CD8-positive, alpha-beta memory T cell (primary cell): ENCODE data around the gene SLC25A24. TPM values are rescaled to one million over a fixed set of nuclear protein-coding genes. Genes with fewer than 3 reads are reported as not detected.
"Not testable (repeated sequence)": the region's sequence is repeated elsewhere in the genome, so short reads cannot be mapped to it uniquely, and the experiment has no call there.

Source experiments
- CTCF ChIA-PET: fragments of 350-600 bp; sonication (Branson Sonifier 250); formaldehyde crosslinking; loops from one replicate; lab custom pipeline; 2021; ENCODE audit warnings: antibody characterized with exemption; lab: Charles Lee
- POLR2A ChIA-PET: fragments of 350-600 bp; sonication (Branson Sonifier 250); formaldehyde crosslinking; loops from one replicate; lab custom pipeline; 2021; ENCODE audit warnings: antibody characterized with exemption; lab: Charles Lee
- DNase-seq, 5 donors: peaks; one replicate each; pipeline versions ENCODE4 v3.0.0 to v3.0.0-alpha.2; 2020 to 2022; ENCODE audit warnings: mixed read lengths in 1 of 5
- H3K27ac ChIP-seq: one replicate; pipeline ENCODE4 v1.7.0; 2013; ENCODE audit warnings: low read depth, mild to moderate bottlenecking, low read length, moderate library complexity
- H3K27me3 ChIP-seq: 2 replicates; pipeline ENCODE4 v1.7.0; 2013; ENCODE audit warnings: low read length, mild to moderate bottlenecking; ENCODE audit not compliant: insufficient read depth, poor library complexity, severe bottlenecking
- H3K36me3 ChIP-seq: 2 replicates; pipeline ENCODE4 v1.7.0; 2013; ENCODE audit warnings: mild to moderate bottlenecking, low read length, moderate library complexity; ENCODE audit not compliant: insufficient read depth
- H3K4me1 ChIP-seq: 2 replicates; pipeline ENCODE4 v1.7.0; 2013; ENCODE audit warnings: mild to moderate bottlenecking, low read length, moderate library complexity; ENCODE audit not compliant: insufficient read depth
- H3K4me3 ChIP-seq: 2 replicates; pipeline ENCODE4 v1.7.0; 2013; ENCODE audit warnings: mild to moderate bottlenecking, low read length
- H3K9me3 ChIP-seq: 2 replicates; pipeline ENCODE4 v1.7.0; 2013; ENCODE audit warnings: mild to moderate bottlenecking, low read length
- H3K27ac Mint-ChIP-seq, 8 donors: one replicate each; pipeline ENCODE4 v1.8.0; 2020 to 2021; ENCODE audit warnings: mixed read lengths in 8 of 8, mild to moderate bottlenecking in 6 of 8, inconsistent platforms in 3 of 8, moderate library complexity in 3 of 8
- H3K27me3 Mint-ChIP-seq, 2 donors: one replicate each; pipeline ENCODE4 v1.8.0; 2020 to 2021; ENCODE audit warnings: mixed read lengths in 2 of 2, mild to moderate bottlenecking in 1 of 2, moderate library complexity in 1 of 2
- H3K36me3 Mint-ChIP-seq, 3 donors: one replicate each; pipeline ENCODE4 v1.8.0; 2020 to 2021; ENCODE audit warnings: mixed read lengths in 3 of 3, inconsistent platforms in 1 of 3, mild to moderate bottlenecking in 1 of 3
- H3K4me1 Mint-ChIP-seq, 3 donors: one replicate each; pipeline ENCODE4 v1.8.0; 2020 to 2021; ENCODE audit warnings: mixed read lengths in 3 of 3, inconsistent platforms in 1 of 3, mild to moderate bottlenecking in 1 of 3
- H3K4me3 Mint-ChIP-seq, 7 donors: one replicate each; pipeline ENCODE4 v1.8.0; 2020 to 2021; ENCODE audit warnings: mixed read lengths in 7 of 7, mild to moderate bottlenecking in 6 of 7, moderate library complexity in 4 of 7, inconsistent platforms in 2 of 7
- H3K9me3 Mint-ChIP-seq, 5 donors: one replicate each; pipeline ENCODE4 v1.8.0; 2020 to 2022; ENCODE audit warnings: mixed read lengths in 5 of 5, mild to moderate bottlenecking in 3 of 5, moderate library complexity in 2 of 5, inconsistent platforms in 1 of 5
- polyA plus RNA-seq: library from polyadenylated mRNA; unstranded; fragments of 300-500 nt; fragmentation: Illumina TruSeq; gene quantifications from one replicate; pipeline ENCODE4 v1.2.3, GENCODE V29; 2021
- total RNA-seq, 2 experiments: library from RNA; stranded (reverse); gene quantifications; one replicate each; pipeline ENCODE4 v1.2.3, GENCODE V29; 2021

SLC25A24 gene
- total and polyA plus RNA-seq, 3 experiments from 2014 or later: 17.4 to 25.0 (median 24.7) TPM

GRCh38 chr1:108190686-108191416, 9.3 kb downstream of the SLC25A24 start:
- DNase-seq: no peak
- POLR2A ChIA-PET: no interaction called here
- no peak overlapping the region for H3K4me3 ChIP-seq
- Mint-ChIP-seq H3K9me3 (peaks cover 5 to 18% (median 9%) of the 10 kb centered on the region in 5 donors), H3K27me3 (no peaks in the 10 kb centered on the region), H3K36me3 (peaks cover 20 to 47% (median 35%) of the 10 kb centered on the region in 3 donors), H3K4me1 (peaks cover 2 to 18% (median 7%) of the 10 kb centered on the region in 3 donors), H3K4me3 (no peak overlapping the region), H3K27ac (peak overlapping the region in 1 of 8 donors; percentile 56)
- H3K9me3 ChIP-seq: no peaks in the 10 kb centered on the region
- no peaks in the 10 kb centered on the region for H3K27me3 ChIP-seq
- H3K27ac ChIP-seq: no peak overlapping the region
- CTCF ChIA-PET: no interaction called here
- no peaks in the 10 kb centered on the region for H3K36me3 ChIP-seq
- no peaks in the 10 kb centered on the region for H3K4me1 ChIP-seq

GRCh38 chr1:108190001-108190634, 10.0 kb downstream of the SLC25A24 start:
- ChIA-PET POLR2A (no interaction called here), CTCF (no interaction called here)
- H3K36me3 ChIP-seq: no peaks in the 10 kb centered on the region
- no peaks in the 10 kb centered on the region for H3K4me1 ChIP-seq
- no peaks in the 10 kb centered on the region for H3K9me3 ChIP-seq
- Mint-ChIP-seq H3K4me3 (no peak overlapping the region), H3K27me3 (no peaks in the 10 kb centered on the region), H3K36me3 (peaks cover 19 to 47% (median 35%) of the 10 kb centered on the region in 3 donors), H3K4me1 (peaks cover 2 to 17% (median 7%) of the 10 kb centered on the region in 3 donors), H3K9me3 (peaks cover 5 to 18% (median 9%) of the 10 kb centered on the region in 5 donors), H3K27ac (no peak overlapping the region)
- H3K27ac ChIP-seq: no peak overlapping the region
- no peaks in the 10 kb centered on the region for H3K27me3 ChIP-seq
- no peak for DNase-seq
- no peak overlapping the region for H3K4me3 ChIP-seq

- DNase-seq: no peak
- Mint-ChIP-seq H3K4me3 (no peak overlapping the region), H3K9me3 (peaks cover 5 to 18% (median 8%) of the 10 kb centered on the region in 5 donors), H3K27me3 (no peaks in the 10 kb centered on the region), H3K36me3 (peaks cover 15 to 49% (median 32%) of the 10 kb centered on the region in 3 donors), H3K27ac (no peak overlapping the region), H3K4me1 (peaks cover 2 to 15% (median 7%) of the 10 kb centered on the region in 3 donors)
- Histone ChIP-seq H3K27me3 (no peaks in the 10 kb centered on the region), H3K4me3 (no peak overlapping the region), H3K27ac (no peak overlapping the region), H3K36me3 (no peaks in the 10 kb centered on the region), H3K4me1 (no peaks in the 10 kb centered on the region), H3K9me3 (no peaks in the 10 kb centered on the region)
- POLR2A ChIA-PET: no interaction called here
- CTCF ChIA-PET: no interaction called here
These were observed 11.3 kb downstream of the SLC25A24 start for GRCh38 chr1:108188801-108189200.

- no peaks in the 10 kb centered on the region for H3K4me1 ChIP-seq
- no peak for DNase-seq
These were observed 17.0 kb downstream of the SLC25A24 start for GRCh38 chr1:108182959-108183700.

GRCh38 chr1:108179018-108179417, 21.1 kb downstream of the SLC25A24 start:
- ChIA-PET POLR2A (no interaction called here), CTCF (no interaction called here)
- Histone ChIP-seq H3K36me3 (no peaks in the 10 kb centered on the region), H3K27me3 (no peaks in the 10 kb centered on the region), H3K27ac (no peak overlapping the region), H3K4me3 (no peak overlapping the region), H3K9me3 (peaks cover 6% of the 10 kb centered on the region), H3K4me1 (no peaks in the 10 kb centered on the region)
- Mint-ChIP-seq H3K4me3 (no peak overlapping the region), H3K27me3 (no peaks in the 10 kb centered on the region), H3K4me1 (peaks cover 26 to 46% (median 38%) of the 10 kb centered on the region in 3 donors), H3K9me3 (peaks cover 0 to 10% (median 4%) of the 10 kb centered on the region in 5 donors), H3K36me3 (peaks cover 45 to 75% (median 59%) of the 10 kb centered on the region in 3 donors), H3K27ac (peak overlapping the region in 1 of 8 donors; percentile 8)
- no peak for DNase-seq

More at GRCh38 chr1:108182959-108183700, 17.0 kb downstream of the SLC25A24 start:
- peaks cover 0 to 3% (median 2%) of the 10 kb centered on the region in 5 donors for H3K9me3 Mint-ChIP-seq
- H3K4me1 Mint-ChIP-seq: peaks cover 12 to 28% (median 25%) of the 10 kb centered on the region in 3 donors
- Histone ChIP-seq H3K27ac (no peak overlapping the region), H3K36me3 (no peaks in the 10 kb centered on the region), H3K9me3 (no peaks in the 10 kb centered on the region), H3K27me3 (no peaks in the 10 kb centered on the region), H3K4me3 (no peak overlapping the region)
- CTCF ChIA-PET: interaction anchor here (1.4 kb wide), 1 partner anchor 8 kb away, joined by 3 read pairs; no protein-coding TSS in a partner anchor
- peak overlapping the region in 1 of 8 donors; percentile 6 for H3K27ac Mint-ChIP-seq
- POLR2A ChIA-PET: no interaction called here
- H3K36me3 Mint-ChIP-seq: peaks cover 33 to 67% (median 46%) of the 10 kb centered on the region in 3 donors
- H3K4me3 Mint-ChIP-seq: no peak overlapping the region
- no peaks in the 10 kb centered on the region for H3K27me3 Mint-ChIP-seq

GRCh38 chr1:108162409-108162808, 37.7 kb downstream of the SLC25A24 start:
- H3K4me3 ChIP-seq, H3K36me3 ChIP-seq, H3K27ac ChIP-seq, H3K27me3 Mint-ChIP-seq, H3K4me1 ChIP-seq, DNase-seq, H3K9me3 ChIP-seq, H3K27me3 ChIP-seq, H3K27ac Mint-ChIP-seq, CTCF ChIA-PET, POLR2A ChIA-PET, H3K4me1 Mint-ChIP-seq, H3K9me3 Mint-ChIP-seq, H3K4me3 Mint-ChIP-seq: not testable (repeated sequence)
- peaks cover 2 to 23% (median 11%) of the 10 kb centered on the region in 3 donors for H3K36me3 Mint-ChIP-seq

GRCh38 chr1:108159951-108160350, 40.2 kb downstream of the SLC25A24 start:
- H3K27me3 Mint-ChIP-seq, DNase-seq, CTCF ChIA-PET: not testable (repeated sequence)

More at GRCh38 chr1:108159951-108160350, 40.2 kb downstream of the SLC25A24 start:
- H3K9me3 Mint-ChIP-seq, H3K27ac Mint-ChIP-seq, H3K27ac ChIP-seq, H3K4me1 Mint-ChIP-seq, H3K4me3 Mint-ChIP-seq, H3K27me3 ChIP-seq, H3K9me3 ChIP-seq, H3K4me1 ChIP-seq, H3K4me3 ChIP-seq, POLR2A ChIA-PET, H3K36me3 ChIP-seq: not testable (repeated sequence)
- peaks cover 4 to 40% (median 12%) of the 10 kb centered on the region in 3 donors for H3K36me3 Mint-ChIP-seq
